GM11168 (cell line): ENCODE results near the gene ELSPBP1.
"Not testable (repeated sequence)": the region's sequence is repeated elsewhere in the genome, so short reads cannot be mapped to it uniquely, and the experiment has no call there.

Experiments
- in situ Hi-C: fragments of 300-500 bp; cut with MboI; formaldehyde crosslinking; loops from one replicate; pipeline ENCODE4 v1.12.0; 2022; ENCODE audit warnings: low sequenced_read_pairs; ENCODE audit not compliant: unreplicated experiment

ELSPBP1 gene

DNA sequence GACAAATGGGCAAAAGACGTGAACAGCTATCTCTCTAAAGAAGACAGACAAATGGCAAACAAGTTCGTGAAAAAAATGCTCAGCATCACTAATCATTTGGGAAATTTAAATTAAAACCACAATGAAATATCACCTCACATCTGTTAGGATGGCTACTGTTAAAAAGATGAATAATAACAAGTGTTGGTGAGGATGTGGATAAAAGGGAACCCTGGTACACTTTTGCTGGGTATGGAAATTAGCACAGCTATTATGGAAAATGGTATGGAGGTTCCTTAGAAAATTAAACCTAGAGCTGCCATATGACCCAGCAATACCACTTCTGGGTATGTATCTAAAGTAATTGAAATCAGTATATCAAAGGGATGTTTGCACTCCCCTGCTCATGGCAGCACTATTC, 42.3 kb downstream of the ELSPBP1 start:
- in situ Hi-C loops: no loop called here

- in situ Hi-C loops: no loop called here
These were observed 47.6 kb downstream of the ELSPBP1 start for GRCh38 chr19:48041877-48042580.

DNA sequence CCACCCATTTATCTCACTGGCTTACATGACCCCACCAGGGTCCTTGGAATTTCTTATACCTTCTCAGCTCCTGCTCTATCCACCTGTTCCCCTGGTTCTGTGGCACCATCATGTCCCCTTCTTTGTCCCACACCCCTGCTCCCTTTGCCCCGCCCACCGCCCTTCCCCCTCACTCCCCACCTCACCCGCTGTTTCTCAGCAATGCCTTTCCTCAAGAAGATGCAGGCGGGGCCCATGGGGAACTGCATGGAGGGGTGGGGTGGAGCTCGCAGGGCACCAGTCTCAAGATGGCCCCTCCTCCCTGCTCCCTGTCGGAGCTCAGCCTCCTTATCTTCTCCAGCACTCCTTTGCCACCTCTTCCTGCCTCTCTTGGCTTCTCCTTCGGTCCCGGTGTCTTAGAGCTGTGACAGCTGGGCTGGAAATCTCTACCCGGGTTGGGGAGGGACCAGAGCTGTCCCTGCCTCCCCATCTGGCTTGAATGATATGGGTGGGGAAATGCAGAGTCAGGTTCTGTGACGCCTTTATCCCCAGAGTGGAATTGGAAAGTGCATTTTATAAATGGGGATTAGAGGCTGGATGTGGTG, 49.3 kb downstream of the ELSPBP1 start, which contains the start of gene CABP5:
Gene CABP5, minus strand, starts transcription at position 405 of the 584 bp plus-strand sequence. Its CDS starts 157 bp downstream, at position 248.
- in situ Hi-C loops: no loop called here

GRCh38 chr19:48044561-48044960, 50.1 kb downstream of the ELSPBP1 start:
- in situ Hi-C loops: no loop called here

DNA sequence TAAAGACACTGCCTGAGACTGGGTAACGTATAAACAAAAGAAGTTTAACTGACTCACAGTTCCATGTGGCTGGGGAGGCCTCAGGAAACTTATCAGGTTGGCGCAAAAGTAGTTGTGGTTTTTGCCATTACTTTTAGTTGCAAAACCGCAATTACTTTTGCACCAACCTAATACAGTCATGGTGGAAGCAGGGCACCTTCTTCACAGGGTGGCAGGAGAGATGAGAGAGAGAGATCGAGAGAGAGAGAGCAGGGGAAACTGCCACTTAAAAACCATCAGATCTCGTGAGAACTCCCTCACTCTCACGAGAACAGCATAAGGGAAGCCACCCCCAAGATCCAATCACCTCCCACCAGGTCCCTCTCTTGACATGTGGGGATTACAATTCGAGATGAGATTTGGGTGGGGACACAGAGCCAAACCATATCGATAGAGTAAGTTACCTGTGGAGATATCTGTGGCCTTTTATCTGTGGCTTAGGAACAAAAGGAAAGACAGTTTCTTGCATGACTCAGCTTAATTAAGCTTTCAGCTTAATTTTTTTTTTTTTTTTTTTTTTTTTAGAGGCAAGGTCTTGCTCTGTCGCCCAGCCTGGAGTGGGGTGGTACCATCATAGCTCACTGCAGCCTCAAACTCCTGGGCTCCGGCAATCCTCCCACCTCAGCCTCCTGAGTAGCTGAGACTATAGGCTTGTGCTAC, 57.1 kb downstream of the ELSPBP1 start:
- in situ Hi-C loops: no loop called here

- in situ Hi-C loops: no loop called here
These were observed 58.6 kb downstream of the ELSPBP1 start for GRCh38 chr19:48053076-48053475.

DNA sequence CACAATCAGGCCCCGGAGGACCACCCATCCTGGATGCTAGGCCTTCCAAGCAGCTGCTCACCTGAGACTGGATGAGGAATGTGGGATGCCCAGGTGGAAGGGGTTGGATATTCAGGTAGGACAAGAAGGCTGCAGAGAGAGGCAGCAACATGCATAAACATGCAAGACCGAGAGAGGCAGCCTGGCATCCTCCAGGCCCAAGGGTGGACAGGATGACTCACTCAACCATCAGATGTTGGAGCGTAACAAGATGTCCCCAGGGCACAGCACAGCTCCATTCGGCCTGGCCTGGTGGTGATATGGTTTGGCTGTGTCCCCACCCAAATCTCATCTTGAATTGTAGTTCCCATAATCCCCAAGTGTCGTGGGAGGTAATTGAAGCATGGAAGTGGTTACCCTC, 59.4 kb downstream of the ELSPBP1 start:
- in situ Hi-C loops: no loop called here

DNA sequence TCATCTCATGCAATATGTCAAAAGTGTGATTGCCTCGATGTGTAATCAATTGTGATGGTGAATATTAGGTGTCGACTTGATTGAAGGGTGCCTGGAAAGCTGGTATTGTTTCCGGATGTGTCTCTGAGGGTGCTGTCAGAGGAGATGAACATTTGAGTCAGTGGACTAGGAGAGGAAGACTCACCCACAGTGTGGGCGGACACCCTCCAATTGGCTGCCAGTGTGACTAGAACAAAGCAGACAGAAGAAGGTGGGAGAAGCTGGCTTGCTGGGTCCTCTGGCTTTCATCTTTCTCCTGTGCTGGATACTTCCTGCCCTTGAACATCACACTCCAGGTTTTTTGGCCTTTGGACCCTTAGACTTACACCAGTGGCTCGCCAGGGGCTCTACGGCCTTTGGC, 64.9 kb downstream of the ELSPBP1 start:
- in situ Hi-C loops: no loop called here

GRCh38 chr19:48060381-48060780, 65.9 kb downstream of the ELSPBP1 start:
- in situ Hi-C loops: no loop called here

DNA sequence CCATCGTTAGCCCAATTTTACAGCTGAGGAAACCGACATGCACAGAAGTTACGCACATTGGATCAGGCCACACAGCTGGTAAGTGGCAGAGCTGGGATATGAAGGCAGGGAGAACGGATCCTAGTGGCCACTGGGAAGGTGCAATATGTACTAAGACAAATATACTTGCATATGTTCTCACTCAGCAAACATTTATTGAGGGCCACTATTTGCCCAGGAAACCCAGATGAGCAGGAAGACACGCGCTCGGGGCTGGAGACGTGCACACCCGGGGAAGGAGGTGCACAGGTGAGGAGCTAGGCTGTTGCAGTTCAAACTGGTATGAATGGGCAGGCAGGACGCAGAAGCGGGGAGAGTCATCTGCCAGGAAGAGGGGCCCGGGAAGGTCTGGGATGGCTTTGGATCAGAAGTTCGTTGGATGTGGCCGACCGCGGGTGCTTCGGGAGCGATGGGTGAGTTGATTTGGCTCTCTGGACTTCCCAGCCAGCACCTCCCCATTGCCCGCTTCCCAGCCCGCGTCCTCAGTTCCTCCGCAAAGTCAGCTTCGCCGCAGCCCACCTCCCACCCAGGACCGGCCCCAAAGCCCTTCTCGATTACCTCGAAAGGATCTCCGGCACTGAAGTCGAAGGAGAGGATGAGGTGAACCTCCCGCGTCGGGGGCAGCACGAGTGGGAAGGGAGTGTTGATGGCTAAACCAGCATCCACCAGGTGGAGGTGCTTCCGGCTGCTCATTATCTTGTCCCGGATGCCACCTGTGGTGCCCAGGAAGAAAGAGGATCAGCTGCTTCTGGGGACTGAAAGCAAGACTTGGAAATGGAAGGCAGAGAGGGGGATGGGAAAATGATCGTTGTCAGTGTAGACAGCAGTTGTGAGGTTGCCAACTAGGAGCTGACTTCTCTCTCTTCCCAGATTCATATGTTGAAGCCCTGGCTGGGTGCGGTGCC, 67.2 kb downstream of the ELSPBP1 start:
- in situ Hi-C loops: no loop called here

GRCh38 chr19:48064509-48064908, 70.1 kb downstream of the ELSPBP1 start:
- in situ Hi-C loops: no loop called here

DNA sequence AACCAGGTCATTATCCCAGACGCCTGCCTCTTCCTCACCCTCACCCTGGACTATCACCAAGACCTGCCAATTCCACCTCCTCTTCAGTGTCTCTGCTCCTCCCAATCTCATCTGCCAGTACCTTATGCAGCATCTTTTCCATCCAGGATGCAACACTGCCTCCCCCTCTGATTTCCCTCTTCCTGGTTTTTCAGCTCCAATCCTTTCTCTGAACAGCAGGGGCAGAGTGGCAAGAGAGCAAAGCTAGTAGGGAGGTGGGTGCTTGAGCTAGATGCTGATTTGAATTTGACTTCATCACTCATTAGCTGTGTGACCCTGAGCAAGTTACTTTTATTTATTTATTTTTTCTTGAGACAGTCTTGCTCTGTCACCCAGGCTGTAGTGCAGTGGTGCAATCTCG, 75.0 kb downstream of the ELSPBP1 start:
- in situ Hi-C loops: no loop called here

GRCh38 chr19:48070177-48070769, 75.8 kb downstream of the ELSPBP1 start:
- in situ Hi-C loops: not testable (repeated sequence)
